Endodermal cell (in vitro differentiated cells): ENCODE measurements around the gene AIP. TPM values are rescaled to one million over a fixed set of nuclear protein-coding genes. Genes with fewer than 3 reads are reported as not detected.

Experiments
- DNase-seq: peaks from one replicate; pipeline ENCODE4 v3.0.0-alpha.2; 2017
- H3K27ac ChIP-seq: 2 replicates; pipeline ENCODE4 v1.5.1; 2013; ENCODE audit warnings: mild to moderate bottlenecking, low read depth, low read length, moderate library complexity
- H3K27me3 ChIP-seq: 2 replicates; pipeline ENCODE4 v1.6.1; 2013; ENCODE audit warnings: mild to moderate bottlenecking, low read length, moderate library complexity; ENCODE audit not compliant: insufficient read depth, control insufficient read depth, poor library complexity, severe bottlenecking
- H3K36me3 ChIP-seq: 2 replicates; pipeline ENCODE4 v1.7.0; 2013; ENCODE audit warnings: mild to moderate bottlenecking, low read length, moderate library complexity; ENCODE audit not compliant: control insufficient read depth, insufficient read depth
- H3K4me1 ChIP-seq: one replicate; pipeline ENCODE4 v1.7.0; 2013; ENCODE audit warnings: low read length; ENCODE audit not compliant: control insufficient read depth, insufficient read depth
- H3K4me3 ChIP-seq: 2 replicates; pipeline ENCODE4 v1.5.1; 2013; ENCODE audit warnings: mild to moderate bottlenecking, low read length, moderate library complexity
- H3K9ac ChIP-seq: 2 replicates; pipeline ENCODE4 v1.6.1; 2013; ENCODE audit warnings: mild to moderate bottlenecking, low read length, moderate library complexity; ENCODE audit not compliant: poor library complexity, severe bottlenecking; ENCODE audit errors: extremely low read depth
- H3K9me3 ChIP-seq: 2 replicates; pipeline ENCODE4 v1.6.1; 2013; ENCODE audit warnings: mild to moderate bottlenecking, low read length, moderate library complexity; ENCODE audit not compliant: control insufficient read depth
- H3K27ac Mint-ChIP-seq: 2 replicates; pipeline ENCODE4 v1.8.0; 2020; ENCODE audit warnings: mixed read lengths
- H3K27me3 Mint-ChIP-seq: 2 replicates; pipeline ENCODE4 v1.8.0; 2021; ENCODE audit warnings: mild to moderate bottlenecking, mixed read lengths; ENCODE audit not compliant: insufficient read depth
- H3K36me3 Mint-ChIP-seq: 2 replicates; pipeline ENCODE4 v1.8.0; 2020; ENCODE audit warnings: low read depth, mixed read lengths
- H3K4me1 Mint-ChIP-seq: 2 replicates; pipeline ENCODE4 v1.8.0; 2020; ENCODE audit warnings: mixed read lengths
- H3K4me3 Mint-ChIP-seq: 2 replicates; pipeline ENCODE4 v1.8.0; 2020; ENCODE audit warnings: mild to moderate bottlenecking, moderate library complexity, mixed read lengths
- H3K9me3 Mint-ChIP-seq: 2 replicates; pipeline ENCODE4 v1.8.0; 2020; ENCODE audit warnings: mild to moderate bottlenecking, mixed read lengths
- CTCF ChIP-seq: fragments of 200-600 bp; sonication (generic); conservative IDR thresholded peaks from 2 replicates; pipeline ENCODE4 v1.5.0; 2021; ENCODE audit warnings: antibody characterized with exemption, mild to moderate bottlenecking
- WGBS, 2 experiments: methylation state at CpG; one replicate each; pipeline versions ENCODE4 v1.1.5 to v1.1.7; 2013; ENCODE audit warnings: missing lambda C conversion rate in 2 of 2, mixed read lengths in 1 of 2; ENCODE audit not compliant: insufficient coverage in 1 of 2, insufficient read length in 1 of 2; 5-methylcytosine and 5-hydroxymethylcytosine counted together
- total RNA-seq, 2 donors: library from RNA; stranded (reverse); fragmentation: NEBNext Ultra II Directional in 1 of 2; extraction: Animal tissue kit (Norgen Biotek cat#: 25700) in 1 of 2; gene quantifications; 2 replicates in 1 of 2; 3 replicates in 1 of 2; pipeline ENCODE4 v1.2.1, GENCODE V29; 2021

Gene AIP
- total RNA-seq, 2 donors from 2014 or later, result 27.6 to 33.8 TPM

- no peaks in the 10 kb centered on the region for H3K4me1 Mint-ChIP-seq
- no peak overlapping the region for H3K27ac ChIP-seq
- DNase-seq, result no peak
- H3K4me1 ChIP-seq, result no peaks in the 10 kb centered on the region
- no peak overlapping the region for H3K9ac ChIP-seq
- H3K36me3 ChIP-seq, result no peaks in the 10 kb centered on the region
- no peaks in the 10 kb centered on the region for H3K9me3 Mint-ChIP-seq
- no peak overlapping the region for H3K27ac Mint-ChIP-seq
- H3K27me3 Mint-ChIP-seq, result peaks cover 4% of the 10 kb centered on the region
- H3K27me3 ChIP-seq, result no peaks in the 10 kb centered on the region
- no peaks in the 10 kb centered on the region for H3K9me3 ChIP-seq
- no peak for TF ChIP-seq CTCF
- no peak overlapping the region for H3K4me3 Mint-ChIP-seq
- H3K4me3 ChIP-seq, result no peak overlapping the region
- WGBS, 2 experiments, result 92 to 95% methylated on average over 8 to 21 of the region's 21 CpGs
- H3K36me3 Mint-ChIP-seq, result no peaks in the 10 kb centered on the region
These were observed 28.8 kb upstream of the AIP start for GRCh38 chr11:67453816-67454732.

GRCh38 chr11:67455054-67455453 is 27.8 kb upstream of the AIP start, which contains the start of gene CABP4:
Gene CABP4 (plus strand): TSS chr11:67455354. CDS start chr11:67455424, 70 bp downstream.
- Histone ChIP-seq H3K36me3 (no peaks in the 10 kb centered on the region), H3K4me1 (no peaks in the 10 kb centered on the region), H3K4me3 (no peak within 1 kb of the TSS), H3K27me3 (no peaks in the 10 kb centered on the region), H3K27ac (no peak within 1 kb of the TSS), H3K9ac (no peak within 1 kb of the TSS), H3K9me3 (no peaks in the 10 kb centered on the region)
- Mint-ChIP-seq H3K36me3 (no peaks in the 10 kb centered on the region), H3K27me3 (peaks cover 6% of the 10 kb centered on the region), H3K27ac (no peak within 1 kb of the TSS), H3K4me1 (no peaks in the 10 kb centered on the region), H3K4me3 (no peak within 1 kb of the TSS), H3K9me3 (no peaks in the 10 kb centered on the region)
- TF ChIP-seq CTCF, result no peak
- 85 to 100% methylated on average over 1 to 3 of the region's 3 CpGs for WGBS, 2 experiments
- no peak for DNase-seq

- H3K27me3 ChIP-seq, result no peaks in the 10 kb centered on the region
- no peaks in the 10 kb centered on the region for H3K9me3 ChIP-seq
- no peak overlapping the region for H3K27ac Mint-ChIP-seq
- H3K36me3 Mint-ChIP-seq, result no peaks in the 10 kb centered on the region
- no peak overlapping the region for H3K9ac ChIP-seq
- H3K4me3 Mint-ChIP-seq, result no peak overlapping the region
- 94 to 95% methylated on average over 11 to 25 of the region's 25 CpGs for WGBS, 2 experiments
- peaks cover 8% of the 10 kb centered on the region for H3K27me3 Mint-ChIP-seq
- no peak overlapping the region for H3K27ac ChIP-seq
- no peaks in the 10 kb centered on the region for H3K4me1 Mint-ChIP-seq
- no peaks in the 10 kb centered on the region for H3K4me1 ChIP-seq
- H3K4me3 ChIP-seq, result no peak overlapping the region
- H3K36me3 ChIP-seq, result no peaks in the 10 kb centered on the region
- H3K9me3 Mint-ChIP-seq, result no peaks in the 10 kb centered on the region
- TF ChIP-seq CTCF, result no peak
- no peak for DNase-seq
These were observed 26.6 kb upstream of the AIP start for GRCh38 chr11:67456068-67456705.
